Ascending aorta (tissue), 2 donors: ENCODE results near the gene RALGAPA2. TPM values are rescaled to one million over a fixed set of nuclear protein-coding genes. Genes with fewer than 3 reads are reported as not detected.

Source experiments
- DNase-seq, 2 donors: peaks; one replicate each; pipeline ENCODE4 v3.0.0-alpha.2; 2019; ENCODE audit warnings: low spot score in 2 of 2
- H3K27ac ChIP-seq, 2 donors: fragments of 200-600 bp; sonication (generic); one replicate each; pipeline ENCODE4 v1.5.1; 2016 to 2017; ENCODE audit warnings: mild to moderate bottlenecking in 1 of 2
- H3K27me3 ChIP-seq: fragments of 200-600 bp; sonication (generic); one replicate; pipeline ENCODE4 v1.5.1; 2017
- H3K36me3 ChIP-seq, 2 donors: fragments of 200-600 bp; sonication (generic); one replicate each; pipeline ENCODE4 v1.5.1; 2016
- H3K4me1 ChIP-seq, 2 donors: fragments of 200-600 bp; sonication (generic); one replicate each; pipeline ENCODE4 v1.5.1; 2016 to 2017; ENCODE audit warnings: mild to moderate bottlenecking in 1 of 2
- H3K4me3 ChIP-seq, 2 donors: fragments of 200-600 bp; sonication (generic); one replicate each; pipeline ENCODE4 v1.5.1; 2016 to 2017; ENCODE audit warnings: mild to moderate bottlenecking in 1 of 2
- H3K9me3 ChIP-seq, 2 donors: fragments of 200-600 bp; sonication (generic); one replicate each; pipeline ENCODE4 v1.5.1; 2016
- intact Hi-C: fragments of 100-400 bp; cut with DNase I; formaldehyde crosslinking; loops from one replicate; pipeline ENCODE4 v1.15.1; 2023
- total RNA-seq: library from RNA; depleted of rRNA; stranded (reverse); fragments of >200 nt; gene quantifications from one replicate; pipeline ENCODE4 v1.1.0, GENCODE V29; 2016
- TF ChIP-seq, protein P1 (sequence below), 3 experiments: fragments of 200-600 bp in 2 of 3; fragments of 450-650 bp in 1 of 3; sonication (generic) in 2 of 3; IDR thresholded peaks; one replicate each; pipeline ENCODE4 v1.5.1; 2016 to 2019; ENCODE audit warnings: antibody characterized with exemption in 3 of 3, mild to moderate bottlenecking in 1 of 3, moderate library complexity in 1 of 3

RALGAPA2 gene
- total RNA-seq, 1 donor from 2014 or later = 68.9 TPM

DNA sequence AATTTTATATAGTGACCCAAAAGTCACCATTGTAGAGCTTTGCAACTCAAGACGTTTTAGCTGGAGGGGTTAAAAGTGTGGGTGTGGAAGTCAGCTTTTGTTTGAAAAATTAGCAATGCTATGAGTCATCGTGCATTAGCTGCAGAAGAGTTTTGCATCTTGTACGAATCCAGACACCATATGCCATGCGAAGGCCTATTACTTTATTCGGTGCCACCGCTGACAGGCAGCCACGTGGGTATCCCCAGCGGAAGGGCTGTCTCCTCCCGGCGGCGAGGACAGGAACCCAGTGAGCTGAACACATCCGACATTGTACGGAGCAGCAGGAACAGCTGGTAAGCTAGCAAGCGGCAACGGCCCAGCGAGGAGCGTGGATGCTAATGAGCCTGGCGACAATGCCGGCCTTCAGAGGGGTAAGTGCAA lies 260.2 kb downstream of the RALGAPA2 start:
- peak in 1 of 2 donors; percentile 68 for DNase-seq
- TF ChIP-seq, protein P1, sequence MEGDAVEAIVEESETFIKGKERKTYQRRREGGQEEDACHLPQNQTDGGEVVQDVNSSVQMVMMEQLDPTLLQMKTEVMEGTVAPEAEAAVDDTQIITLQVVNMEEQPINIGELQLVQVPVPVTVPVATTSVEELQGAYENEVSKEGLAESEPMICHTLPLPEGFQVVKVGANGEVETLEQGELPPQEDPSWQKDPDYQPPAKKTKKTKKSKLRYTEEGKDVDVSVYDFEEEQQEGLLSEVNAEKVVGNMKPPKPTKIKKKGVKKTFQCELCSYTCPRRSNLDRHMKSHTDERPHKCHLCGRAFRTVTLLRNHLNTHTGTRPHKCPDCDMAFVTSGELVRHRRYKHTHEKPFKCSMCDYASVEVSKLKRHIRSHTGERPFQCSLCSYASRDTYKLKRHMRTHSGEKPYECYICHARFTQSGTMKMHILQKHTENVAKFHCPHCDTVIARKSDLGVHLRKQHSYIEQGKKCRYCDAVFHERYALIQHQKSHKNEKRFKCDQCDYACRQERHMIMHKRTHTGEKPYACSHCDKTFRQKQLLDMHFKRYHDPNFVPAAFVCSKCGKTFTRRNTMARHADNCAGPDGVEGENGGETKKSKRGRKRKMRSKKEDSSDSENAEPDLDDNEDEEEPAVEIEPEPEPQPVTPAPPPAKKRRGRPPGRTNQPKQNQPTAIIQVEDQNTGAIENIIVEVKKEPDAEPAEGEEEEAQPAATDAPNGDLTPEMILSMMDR (IDR thresholded peaks at IDR 0.05) = no peak
- intact Hi-C loops = no loop called here
- Histone ChIP-seq H3K27me3 (no peaks in the 10 kb centered on the region), H3K27ac (no peak overlapping the region), H3K36me3 (no peaks in the 10 kb centered on the region), H3K4me1 (peaks cover 0 to 4% of the 10 kb centered on the region in 2 donors), H3K4me3 (no peak overlapping the region), H3K9me3 (no peaks in the 10 kb centered on the region)

DNA sequence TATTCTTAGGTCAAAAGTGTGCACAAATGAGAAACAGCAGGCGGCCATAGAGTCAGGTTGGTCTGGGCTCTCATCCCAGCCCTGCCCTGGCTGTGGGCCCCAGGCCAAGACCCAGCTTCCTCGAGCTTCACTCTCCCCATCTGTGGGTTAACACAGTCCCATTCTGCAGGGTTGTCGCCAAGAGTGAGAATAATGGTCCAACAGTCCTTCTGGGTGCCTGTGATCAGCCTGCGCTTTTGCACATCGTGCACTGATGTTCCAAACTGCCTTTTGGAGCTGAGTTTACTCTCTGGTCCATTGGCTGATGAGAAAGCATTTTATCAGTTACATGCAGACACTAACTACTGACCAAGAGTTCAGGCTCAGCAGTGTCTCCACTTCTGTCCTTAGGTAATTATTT lies 261.9 kb downstream of the RALGAPA2 start:
- TF ChIP-seq, protein P1 (IDR thresholded peaks at IDR 0.05) = no peak
- intact Hi-C loops = no loop called here

DNA sequence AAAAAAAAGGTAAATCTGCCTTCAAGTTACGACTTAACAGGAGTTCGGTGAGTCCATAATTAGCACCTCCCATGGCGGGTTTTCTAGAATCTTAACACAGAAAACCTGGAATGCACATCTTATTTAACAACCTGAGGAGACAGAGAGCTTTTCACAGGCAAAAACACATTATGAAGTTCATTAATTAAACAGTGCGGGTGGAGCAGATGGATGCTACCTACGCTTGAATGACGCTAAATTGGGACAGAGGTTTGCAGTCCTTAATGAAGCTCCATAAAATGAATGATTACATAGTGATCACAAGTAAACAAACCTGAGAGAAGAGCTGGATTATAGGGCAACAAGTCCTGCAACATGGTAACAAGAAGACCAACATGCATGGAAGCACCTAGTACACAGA lies 263.6 kb downstream of the RALGAPA2 start:
- Histone ChIP-seq H3K4me1 (peaks cover 0 to 4% of the 10 kb centered on the region in 2 donors), H3K4me3 (no peak overlapping the region), H3K9me3 (no peaks in the 10 kb centered on the region), H3K27ac (no peak overlapping the region), H3K36me3 (peaks cover 0 to 2% of the 10 kb centered on the region in 2 donors), H3K27me3 (no peaks in the 10 kb centered on the region)
- intact Hi-C loops = no loop called here
- no peak for DNase-seq
- TF ChIP-seq, protein P1 (IDR thresholded peaks at IDR 0.05) = no peak

More for the DNA sequence above, 261.9 kb downstream of the RALGAPA2 start:
- Histone ChIP-seq H3K36me3 (no peaks in the 10 kb centered on the region), H3K27ac (no peak overlapping the region), H3K4me3 (no peak overlapping the region), H3K27me3 (no peaks in the 10 kb centered on the region), H3K9me3 (no peaks in the 10 kb centered on the region), H3K4me1 (peaks cover 0 to 4% of the 10 kb centered on the region in 2 donors)
- DNase-seq = no peak

DNA sequence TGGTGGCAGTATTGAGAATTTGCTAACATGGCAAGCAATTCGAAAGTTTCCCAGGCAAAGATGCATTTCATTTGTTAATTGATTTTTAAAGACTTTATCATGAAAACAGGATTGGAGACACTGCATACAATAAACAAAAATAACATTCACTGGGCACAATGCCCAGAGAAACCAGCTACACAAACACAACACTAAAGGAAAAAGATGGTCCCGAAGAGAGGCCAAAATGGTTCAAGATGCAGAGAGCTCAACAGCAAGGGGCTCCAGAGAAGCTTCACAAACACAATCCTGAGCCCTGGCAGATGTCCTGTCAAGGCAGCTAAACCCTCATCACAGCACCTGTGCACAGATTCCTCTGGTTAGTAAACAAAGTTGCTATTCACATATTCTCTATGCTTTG lies 265.2 kb downstream of the RALGAPA2 start:
- intact Hi-C loops = no loop called here
- H3K27ac ChIP-seq = no peak overlapping the region
- H3K4me1 ChIP-seq = no peaks in the 10 kb centered on the region
- H3K4me3 ChIP-seq = no peak overlapping the region
- H3K36me3 ChIP-seq = peaks cover 0 to 3% of the 10 kb centered on the region in 2 donors
- DNase-seq = no peak
- TF ChIP-seq, protein P1 (IDR thresholded peaks at IDR 0.05) = no peak
- H3K27me3 ChIP-seq = no peaks in the 10 kb centered on the region
- H3K9me3 ChIP-seq = no peaks in the 10 kb centered on the region

DNA sequence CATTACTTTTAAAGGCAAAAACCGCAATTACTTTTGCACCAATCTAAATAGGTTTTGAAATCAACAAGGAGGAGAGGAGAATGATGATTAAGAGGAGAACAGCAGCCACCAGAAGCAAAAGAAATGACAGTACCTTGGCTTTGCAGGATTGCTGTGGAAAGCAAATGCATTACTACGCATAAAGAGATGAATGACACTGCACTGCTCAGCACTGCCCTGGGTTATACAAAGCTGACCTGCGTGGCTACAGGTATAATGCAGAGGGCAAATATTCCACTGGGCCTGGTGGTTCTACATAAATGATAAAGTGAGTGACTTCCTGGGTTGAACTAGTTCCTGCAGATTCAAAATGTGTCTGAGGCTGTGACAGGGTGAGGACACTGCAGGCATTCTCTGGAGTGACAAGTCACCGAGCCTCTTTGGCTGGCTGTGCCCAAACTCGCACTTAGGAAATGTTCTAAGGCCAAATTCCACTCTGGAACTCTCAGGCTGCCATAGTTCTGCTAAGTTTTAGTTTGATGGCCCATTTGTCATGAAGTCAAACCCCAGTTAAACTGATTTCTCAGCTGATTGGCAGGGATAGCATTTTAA lies 265.9 kb downstream of the RALGAPA2 start:
- TF ChIP-seq, protein P1 (IDR thresholded peaks at IDR 0.05) = no peak
- Histone ChIP-seq H3K4me1 (no peaks in the 10 kb centered on the region), H3K36me3 (peaks cover 0 to 3% of the 10 kb centered on the region in 2 donors), H3K4me3 (no peak overlapping the region), H3K27ac (no peak overlapping the region), H3K9me3 (no peaks in the 10 kb centered on the region), H3K27me3 (no peaks in the 10 kb centered on the region)
- intact Hi-C loops = no loop called here
- DNase-seq = no peak
